ENCODE results near the gene PTGIR. TPM values are rescaled to one million over a fixed set of nuclear protein-coding genes. Genes with fewer than 3 reads are reported as not detected.
A peak's percentile ranks its signal among the peaks of the same experiment; 100 is the strongest.

The PTGIR gene
- total RNA-seq, 1 donor from 2014 or later: 12.6 TPM

DNA sequence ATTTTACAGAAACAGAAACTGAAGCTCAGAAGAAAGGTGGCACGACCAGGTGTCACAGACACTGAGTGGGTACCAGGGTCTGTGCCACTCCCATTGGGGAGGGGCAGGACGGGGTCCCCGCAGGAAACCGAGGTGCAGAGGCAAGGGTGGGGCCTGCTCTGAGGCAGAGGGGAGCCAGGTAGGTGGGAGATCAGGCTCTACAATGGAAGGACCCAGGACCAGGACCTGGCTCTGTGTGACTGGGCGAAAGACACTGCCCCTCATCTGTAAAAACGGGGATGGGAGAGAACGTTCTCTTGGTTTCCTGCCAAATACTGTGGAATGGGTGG lies 2.8 kb downstream of the PTGIR start:
- intact Hi-C loops (cut with DNase I): no loop called here
- H3K9me3 ChIP-seq: no peaks in the 10 kb centered on the region
- no peak for DNase-seq
- no peaks in the 10 kb centered on the region for H3K36me3 ChIP-seq
- peaks cover 47% of the 10 kb centered on the region for H3K4me1 ChIP-seq
- H3K27me3 ChIP-seq: no peaks in the 10 kb centered on the region
- TF ChIP-seq, protein P1, sequence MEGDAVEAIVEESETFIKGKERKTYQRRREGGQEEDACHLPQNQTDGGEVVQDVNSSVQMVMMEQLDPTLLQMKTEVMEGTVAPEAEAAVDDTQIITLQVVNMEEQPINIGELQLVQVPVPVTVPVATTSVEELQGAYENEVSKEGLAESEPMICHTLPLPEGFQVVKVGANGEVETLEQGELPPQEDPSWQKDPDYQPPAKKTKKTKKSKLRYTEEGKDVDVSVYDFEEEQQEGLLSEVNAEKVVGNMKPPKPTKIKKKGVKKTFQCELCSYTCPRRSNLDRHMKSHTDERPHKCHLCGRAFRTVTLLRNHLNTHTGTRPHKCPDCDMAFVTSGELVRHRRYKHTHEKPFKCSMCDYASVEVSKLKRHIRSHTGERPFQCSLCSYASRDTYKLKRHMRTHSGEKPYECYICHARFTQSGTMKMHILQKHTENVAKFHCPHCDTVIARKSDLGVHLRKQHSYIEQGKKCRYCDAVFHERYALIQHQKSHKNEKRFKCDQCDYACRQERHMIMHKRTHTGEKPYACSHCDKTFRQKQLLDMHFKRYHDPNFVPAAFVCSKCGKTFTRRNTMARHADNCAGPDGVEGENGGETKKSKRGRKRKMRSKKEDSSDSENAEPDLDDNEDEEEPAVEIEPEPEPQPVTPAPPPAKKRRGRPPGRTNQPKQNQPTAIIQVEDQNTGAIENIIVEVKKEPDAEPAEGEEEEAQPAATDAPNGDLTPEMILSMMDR (IDR thresholded peaks at IDR 0.05): no peak
- ATAC-seq: no peak
- peak overlapping the region; percentile 43 for H3K4me3 ChIP-seq
- H3K27ac ChIP-seq: peak overlapping the region; percentile 60

DNA sequence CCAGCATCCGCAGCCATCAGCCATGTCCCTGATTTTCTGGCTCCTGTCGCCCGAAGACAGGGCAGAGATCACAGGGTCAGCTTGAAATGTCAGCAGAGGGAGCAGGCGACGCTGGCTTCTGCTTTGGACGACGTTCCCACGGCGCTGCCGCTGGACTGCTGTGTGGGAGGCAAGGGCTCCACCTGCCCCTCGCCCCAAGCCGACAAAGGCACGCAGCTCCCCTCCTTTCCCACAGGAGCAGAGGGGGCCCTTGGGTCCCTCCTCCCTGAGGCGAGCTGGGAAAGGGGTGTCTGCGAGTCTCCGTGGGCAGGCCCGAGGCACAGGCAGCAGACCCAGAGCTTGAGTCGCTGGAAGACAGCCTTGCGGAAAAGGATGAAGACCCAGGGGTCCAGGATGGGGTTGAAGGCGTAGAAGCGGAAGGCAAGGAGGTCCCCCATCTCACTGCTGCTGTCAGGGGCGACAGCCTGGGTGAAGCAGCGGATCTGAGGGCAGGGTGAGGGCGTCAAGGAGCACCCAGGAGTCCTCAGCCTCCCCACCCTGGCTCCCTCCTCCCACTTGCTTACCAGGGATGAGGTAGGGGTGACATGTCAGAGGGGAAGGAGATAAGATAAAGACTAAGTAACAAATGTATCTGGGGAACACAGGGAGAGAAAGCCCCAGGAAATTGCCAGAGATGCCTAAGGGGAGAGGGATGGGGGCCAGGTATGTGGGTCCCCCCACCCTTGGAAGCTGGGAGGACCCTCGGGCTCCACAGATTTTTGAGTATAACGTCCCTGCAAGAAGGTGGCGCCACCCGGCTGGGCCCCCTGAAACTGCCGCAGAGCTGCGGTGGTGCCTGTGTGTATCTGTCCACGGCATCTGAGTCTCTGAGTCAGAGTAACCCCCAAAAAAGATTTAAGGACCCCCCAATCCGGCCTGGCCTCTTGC lies 3.4 kb downstream of the PTGIR start:
- Histone ChIP-seq H3K27ac (peak overlapping the region; percentile 60), H3K4me1 (peaks cover 49% of the 10 kb centered on the region), H3K4me3 (peak overlapping the region; percentile 43), H3K36me3 (no peaks in the 10 kb centered on the region), H3K27me3 (no peaks in the 10 kb centered on the region), H3K9me3 (no peaks in the 10 kb centered on the region)
- DNase-seq (no peak), ATAC-seq (no peak)
- TF ChIP-seq, protein P1 (IDR thresholded peaks at IDR 0.05): peak; percentile 9
- intact Hi-C loops (cut with DNase I): no loop called here

DNA sequence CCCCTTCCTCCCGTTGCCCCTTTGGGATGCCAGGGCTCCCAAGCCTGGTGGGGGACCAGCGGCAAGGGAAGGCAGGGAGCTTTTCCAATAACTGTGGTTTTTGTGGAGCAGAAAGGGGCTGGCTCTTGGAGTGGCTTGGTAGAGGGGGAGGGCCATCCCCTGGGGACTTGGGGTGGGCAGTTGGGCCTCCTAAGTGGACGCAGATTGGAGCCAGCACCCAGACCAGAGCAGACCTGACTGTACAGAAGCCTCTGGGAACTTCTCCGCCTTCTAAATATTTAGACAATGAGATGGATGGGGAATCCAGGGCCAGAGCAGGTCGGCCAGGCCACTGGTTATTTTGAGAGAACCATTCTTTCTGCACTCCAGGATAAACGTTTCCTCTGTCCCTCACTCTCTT lies 4.2 kb downstream of the PTGIR start:
- Histone ChIP-seq H3K4me3 (peak overlapping the region; percentile 43), H3K27ac (peak overlapping the region; percentile 60), H3K4me1 (peaks cover 43% of the 10 kb centered on the region), H3K27me3 (no peaks in the 10 kb centered on the region), H3K36me3 (no peaks in the 10 kb centered on the region), H3K9me3 (no peaks in the 10 kb centered on the region)
- no peak for ATAC-seq
- TF ChIP-seq, protein P1 (IDR thresholded peaks at IDR 0.05): no peak
- no peak for DNase-seq
- intact Hi-C loops (cut with DNase I): no loop called here

DNA sequence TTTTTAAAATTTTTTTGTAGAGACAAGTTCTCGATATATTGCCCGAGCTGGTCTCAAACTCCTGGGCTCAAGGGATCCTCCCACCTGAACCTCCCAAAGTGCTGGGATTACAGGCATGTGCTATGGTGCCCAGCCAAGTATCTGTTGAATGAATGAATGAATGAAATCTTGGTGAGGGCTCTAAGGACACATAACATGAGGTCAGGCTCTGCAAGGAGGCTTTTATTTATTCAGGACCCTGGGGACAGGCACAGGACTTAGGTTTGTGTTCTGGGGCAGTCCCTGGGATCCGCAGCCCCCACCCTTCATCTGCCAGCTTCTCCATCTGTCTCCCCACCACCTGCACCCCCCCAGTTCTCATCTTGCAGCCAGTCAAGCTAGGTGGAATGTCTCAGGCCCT lies 4.6 kb downstream of the PTGIR start:
- peaks cover 39% of the 10 kb centered on the region for H3K4me1 ChIP-seq
- no peak for ATAC-seq
- H3K27ac ChIP-seq: no peak overlapping the region

DNA sequence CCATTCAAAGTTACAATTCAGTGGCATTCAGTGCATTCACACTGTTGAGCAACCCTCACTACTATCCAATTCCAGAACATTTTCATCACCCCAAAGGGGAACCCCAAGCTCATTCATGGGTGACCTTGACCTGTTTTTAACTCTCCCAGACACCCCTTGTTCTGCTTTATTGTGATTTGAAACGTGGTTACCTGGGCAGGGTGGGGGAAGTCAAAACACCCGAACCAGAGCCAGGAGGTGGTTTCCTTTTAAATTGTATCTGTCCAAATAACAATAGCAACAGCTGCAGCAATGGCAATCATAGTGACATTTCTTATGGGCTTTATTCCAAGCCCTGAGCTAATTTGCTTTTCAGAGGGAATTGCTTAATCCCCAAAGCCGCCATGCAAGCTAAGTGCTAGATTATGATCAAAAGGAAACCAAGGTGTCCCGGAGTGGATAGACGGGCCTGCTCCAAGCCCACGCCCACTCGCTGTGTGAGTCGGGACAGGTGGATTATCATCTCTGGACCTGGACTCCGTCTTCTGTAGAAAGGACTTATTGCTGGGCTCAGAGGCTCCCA lies 6.1 kb downstream of the PTGIR start:
- peak; percentile 41 for ATAC-seq
- Histone ChIP-seq H3K4me3 (no peak overlapping the region), H3K9me3 (no peaks in the 10 kb centered on the region), H3K36me3 (no peaks in the 10 kb centered on the region), H3K27ac (peak overlapping the region; percentile 17), H3K27me3 (no peaks in the 10 kb centered on the region), H3K4me1 (peaks cover 37% of the 10 kb centered on the region)
- no peak for DNase-seq
- intact Hi-C loops (cut with DNase I): no loop called here
- TF ChIP-seq, protein P1 (IDR thresholded peaks at IDR 0.05): no peak

More for the DNA sequence above, 4.6 kb downstream of the PTGIR start:
- intact Hi-C loops (cut with DNase I): no loop called here
- no peak for DNase-seq
- H3K9me3 ChIP-seq: no peaks in the 10 kb centered on the region
- no peaks in the 10 kb centered on the region for H3K27me3 ChIP-seq
- H3K36me3 ChIP-seq: no peaks in the 10 kb centered on the region
- TF ChIP-seq, protein P1 (IDR thresholded peaks at IDR 0.05): no peak
- no peak overlapping the region for H3K4me3 ChIP-seq
